AG04449 (cell line): ENCODE data around the gene NAA15.
A peak's percentile ranks its signal among the peaks of the same experiment; 100 is the strongest.

ENCODE experiments used
- CTCF ChIA-PET: fragments of 350-600 bp; formaldehyde crosslinking; extraction: SDS; loops from one replicate; lab custom pipeline; 2021; ENCODE audit warnings: antibody characterized with exemption; lab: Yijun Ruan, JAX
- POLR2A ChIA-PET: fragments of 400-600, 350-600 bp; formaldehyde crosslinking; extraction: SDS; loops from one replicate; lab custom pipeline; 2020; ENCODE audit warnings: antibody characterized with exemption, inconsistent platforms; lab: Yijun Ruan, JAX
- DNase-seq: peaks from one replicate; pipeline ENCODE4 v3.0.0-alpha.2; 2010; ENCODE audit warnings: low read depth, low spot score
- H3K4me3 ChIP-seq: 2 replicates; pipeline ENCODE4 v1.5.1; 2011; ENCODE audit warnings: low read depth, mild to moderate bottlenecking, control low read depth, low read length
- TF ChIP-seq, protein P1 (sequence below): IDR thresholded peaks from one replicate; pipeline ENCODE4 v1.5.1; 2011; ENCODE audit warnings: mild to moderate bottlenecking, moderate library complexity, low read length, control low read depth, inconsistent platforms; ENCODE audit not compliant: insufficient read depth; ENCODE audit errors: missing control alignments

NAA15 gene

DNA sequence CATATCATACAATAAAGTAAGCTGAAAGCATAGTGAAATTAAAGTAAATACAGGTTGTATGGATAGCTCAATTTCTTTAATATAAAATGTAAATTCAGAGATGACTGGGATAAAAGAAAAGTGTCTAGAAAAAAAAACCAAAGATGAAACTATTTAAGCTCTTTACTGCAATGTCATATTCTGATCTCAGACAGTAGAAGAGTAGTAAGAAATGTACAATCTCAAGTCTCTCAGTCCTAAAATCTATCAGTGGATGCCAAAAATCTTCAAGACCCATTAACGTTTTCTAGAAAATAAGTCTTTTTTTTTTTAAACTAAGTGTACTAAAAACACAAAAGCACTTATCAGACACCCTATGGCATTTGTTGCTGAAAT, 35.1 kb upstream of the NAA15 start:
- TF ChIP-seq, protein P1, sequence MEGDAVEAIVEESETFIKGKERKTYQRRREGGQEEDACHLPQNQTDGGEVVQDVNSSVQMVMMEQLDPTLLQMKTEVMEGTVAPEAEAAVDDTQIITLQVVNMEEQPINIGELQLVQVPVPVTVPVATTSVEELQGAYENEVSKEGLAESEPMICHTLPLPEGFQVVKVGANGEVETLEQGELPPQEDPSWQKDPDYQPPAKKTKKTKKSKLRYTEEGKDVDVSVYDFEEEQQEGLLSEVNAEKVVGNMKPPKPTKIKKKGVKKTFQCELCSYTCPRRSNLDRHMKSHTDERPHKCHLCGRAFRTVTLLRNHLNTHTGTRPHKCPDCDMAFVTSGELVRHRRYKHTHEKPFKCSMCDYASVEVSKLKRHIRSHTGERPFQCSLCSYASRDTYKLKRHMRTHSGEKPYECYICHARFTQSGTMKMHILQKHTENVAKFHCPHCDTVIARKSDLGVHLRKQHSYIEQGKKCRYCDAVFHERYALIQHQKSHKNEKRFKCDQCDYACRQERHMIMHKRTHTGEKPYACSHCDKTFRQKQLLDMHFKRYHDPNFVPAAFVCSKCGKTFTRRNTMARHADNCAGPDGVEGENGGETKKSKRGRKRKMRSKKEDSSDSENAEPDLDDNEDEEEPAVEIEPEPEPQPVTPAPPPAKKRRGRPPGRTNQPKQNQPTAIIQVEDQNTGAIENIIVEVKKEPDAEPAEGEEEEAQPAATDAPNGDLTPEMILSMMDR: no peak
- H3K4me3 ChIP-seq: peak overlapping the region; percentile 38; the same call in 1 of the 2 replicates
- ChIA-PET CTCF (interaction anchor here (0.6 to 1.6 kb wide), 8 partner anchors 10 to 239 kb away, joined by 3 to 5 read pairs (median 3); partner anchors contain the start of gene MGARP), POLR2A (interaction anchor here (0.6 to 1.2 kb wide), 3 partner anchors 22 to 79 kb away, joined by 3 to 7 read pairs (median 4); partner anchors contain the start of gene NAA15)
- DNase-seq: no peak

DNA sequence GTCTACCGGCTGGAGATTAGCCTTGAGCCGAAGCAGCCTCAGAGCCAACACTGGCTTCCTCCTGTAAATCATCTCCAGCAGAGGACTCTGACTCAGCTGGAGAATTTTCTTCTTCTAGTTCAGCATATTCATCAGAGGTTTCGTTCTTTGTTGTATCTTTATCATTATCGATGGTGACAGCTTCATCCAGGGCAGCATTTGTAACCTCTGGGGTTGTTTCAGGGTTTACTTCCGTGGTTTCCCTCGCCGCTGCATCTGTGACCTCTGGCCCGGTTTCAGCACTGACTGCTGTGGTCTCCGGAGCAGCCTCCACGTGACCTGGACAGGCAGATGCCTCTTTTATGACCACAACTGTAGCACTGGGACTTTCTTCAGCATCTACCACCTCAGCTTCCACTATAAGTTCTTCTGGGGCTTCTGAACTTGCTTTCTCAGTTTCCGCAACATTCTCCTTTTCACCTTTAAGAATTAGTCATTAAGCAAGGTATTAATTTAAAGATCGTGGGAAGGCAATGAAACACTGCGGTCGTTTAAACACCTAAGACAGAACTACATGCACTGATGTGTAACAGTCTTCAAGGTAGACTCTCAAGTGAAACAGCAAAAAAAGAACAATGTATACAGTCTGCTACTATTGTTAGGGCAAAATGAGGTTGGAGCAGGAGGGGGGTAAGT, 34.6 kb upstream of the NAA15 start:
- ChIA-PET CTCF (interaction anchor here (0.6 to 1.6 kb wide), 6 partner anchors 14 to 239 kb away, joined by 3 to 5 read pairs (median 4); partner anchors contain the start of gene MGARP), POLR2A (interaction anchor here (0.6 to 1.2 kb wide), 3 partner anchors 23 to 79 kb away, joined by 3 to 7 read pairs (median 4); partner anchors contain the start of gene NAA15)
- H3K4me3 ChIP-seq: peak overlapping the region; percentile 38
- TF ChIP-seq, protein P1: no peak
- DNase-seq: no peak

DNA sequence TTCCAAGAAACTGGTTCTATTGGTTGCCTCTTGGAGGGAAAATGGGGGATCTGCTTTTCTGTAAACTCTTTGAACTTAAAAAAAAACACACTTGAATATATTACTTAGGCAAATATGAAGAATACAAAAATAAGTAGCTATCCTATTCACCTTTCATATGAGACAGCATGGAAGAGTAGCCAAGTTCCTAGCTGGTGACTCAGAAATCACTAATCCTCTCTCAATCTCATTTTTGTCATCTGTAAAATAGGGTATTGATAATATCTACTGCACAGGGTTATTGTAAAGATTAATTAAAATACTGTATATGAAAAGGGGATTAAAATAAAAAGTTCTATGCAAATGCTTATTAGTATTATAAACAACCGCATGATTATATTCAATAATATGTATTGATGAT, 34.0 kb upstream of the NAA15 start:
- H3K4me3 ChIP-seq: no peak overlapping the region
- TF ChIP-seq, protein P1: no peak
- no peak for DNase-seq
- ChIA-PET CTCF (interaction anchor here (2.4 kb wide), 1 partner anchor 35 kb away, joined by 6 read pairs; no protein-coding TSS in a partner anchor), POLR2A (interaction anchor here (1.2 kb wide), 1 partner anchor 24 kb away, joined by 7 read pairs; no protein-coding TSS in a partner anchor)

DNA sequence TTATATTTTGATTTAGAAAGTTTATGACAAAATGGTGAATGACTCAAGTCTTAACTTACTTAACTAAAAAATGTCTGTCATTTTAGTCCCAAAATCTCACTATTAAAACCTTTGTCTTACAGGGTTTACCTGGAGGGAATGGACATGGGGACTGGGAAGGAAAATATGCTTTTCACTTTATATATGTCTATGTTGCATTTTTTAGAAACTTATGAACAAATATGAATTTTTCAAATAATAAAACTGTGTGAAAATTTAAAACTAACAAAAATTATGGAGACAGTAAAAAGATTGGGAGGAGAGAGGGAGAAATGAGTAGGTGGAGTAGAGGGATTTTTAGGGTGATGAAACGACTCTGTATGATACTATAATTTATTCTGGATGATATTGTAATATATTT, 27.5 kb upstream of the NAA15 start:
- ChIA-PET CTCF (no interaction called here), POLR2A (no interaction called here)
- TF ChIP-seq, protein P1: no peak
- no peak overlapping the region for H3K4me3 ChIP-seq
- DNase-seq: no peak

DNA sequence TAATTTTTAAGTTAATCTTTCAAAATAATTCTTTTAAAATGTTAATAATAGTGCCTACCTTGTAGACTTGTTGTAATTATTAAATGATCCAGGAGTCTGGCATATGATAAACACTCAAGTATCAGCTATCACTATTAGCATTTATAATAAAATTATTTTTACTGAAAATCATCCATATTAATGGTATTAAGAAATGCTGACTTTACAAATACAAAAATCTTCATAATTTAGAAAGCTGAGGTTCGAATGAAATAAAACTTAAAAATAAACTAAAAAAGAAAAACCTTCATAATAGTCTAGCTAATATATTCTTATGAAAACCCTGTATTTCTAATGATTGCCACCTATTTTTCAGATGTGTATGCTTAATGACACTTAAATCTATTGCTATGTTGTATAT, 26.5 kb upstream of the NAA15 start:
- TF ChIP-seq, protein P1: no peak
- CTCF ChIA-PET: interaction anchor here (2.3 to 2.9 kb wide), 2 partner anchors 21 to 46 kb away, joined by 6 to 22 read pairs; no protein-coding TSS in a partner anchor
- POLR2A ChIA-PET: no interaction called here
- H3K4me3 ChIP-seq: no peak overlapping the region
- DNase-seq: no peak

DNA sequence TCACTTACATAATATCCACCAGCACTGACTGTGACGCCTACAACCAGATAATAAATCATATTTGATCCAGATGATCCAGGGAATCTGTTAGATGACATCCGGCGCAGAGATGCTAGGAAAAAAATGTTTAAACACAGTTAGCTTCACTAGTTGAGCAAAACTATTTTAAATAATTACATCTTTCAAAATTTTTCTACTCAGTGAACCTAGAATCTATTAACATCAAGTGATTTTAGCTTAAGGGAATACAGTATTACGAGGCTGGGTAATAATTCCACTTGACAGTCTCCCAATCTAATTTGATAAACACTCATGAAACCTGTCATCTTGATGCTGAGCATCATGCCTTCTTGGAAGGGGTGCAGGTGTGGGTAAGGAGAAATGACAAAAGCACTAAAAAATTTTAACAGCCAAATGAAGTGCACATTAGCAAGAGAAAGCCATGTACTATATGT, 26.0 kb upstream of the NAA15 start:
- ChIA-PET CTCF (interaction anchor here (1.0 to 2.9 kb wide), 3 partner anchors 16 to 47 kb away, joined by 3 to 22 read pairs (median 6); no protein-coding TSS in a partner anchor), POLR2A (no interaction called here)
- TF ChIP-seq, protein P1: no peak

More for the DNA sequence above, 26.0 kb upstream of the NAA15 start:
- H3K4me3 ChIP-seq: no peak overlapping the region
- no peak for DNase-seq
